Stimulated activated CD4-positive, alpha-beta T cell treated with anti-CD3 and anti-CD28 coated beads, TNF-alpha, amount 100 ng/mL, for 4 hours (primary cell): ENCODE results near the gene CNTN1.

Experiments used
- DNase-seq, 3 experiments: peaks; one replicate each; pipeline ENCODE4 v3.0.0-alpha.2; 2020; ENCODE audit warnings: low read depth in 3 of 3

CNTN1 gene

DNA sequence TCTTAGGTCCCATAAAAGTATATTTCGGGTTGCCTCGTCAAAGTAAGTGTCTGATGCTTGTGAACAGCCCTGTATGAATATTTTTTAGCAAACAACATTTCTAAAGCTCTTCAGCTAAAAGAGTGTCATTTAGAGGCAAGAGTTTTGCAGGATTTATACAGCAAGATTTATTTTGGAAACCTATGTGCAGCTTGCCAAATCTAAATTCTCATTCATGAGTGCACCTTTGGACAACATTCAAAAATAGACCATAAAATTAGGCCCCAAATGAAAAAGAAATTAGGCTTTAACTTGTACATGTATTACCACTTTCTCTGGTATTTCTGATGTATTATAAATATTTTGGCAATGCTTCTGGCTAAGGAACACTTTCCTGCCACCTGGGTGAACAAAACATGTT is 271.5 kb downstream of the CNTN1 start:
- no peak for DNase-seq

DNA sequence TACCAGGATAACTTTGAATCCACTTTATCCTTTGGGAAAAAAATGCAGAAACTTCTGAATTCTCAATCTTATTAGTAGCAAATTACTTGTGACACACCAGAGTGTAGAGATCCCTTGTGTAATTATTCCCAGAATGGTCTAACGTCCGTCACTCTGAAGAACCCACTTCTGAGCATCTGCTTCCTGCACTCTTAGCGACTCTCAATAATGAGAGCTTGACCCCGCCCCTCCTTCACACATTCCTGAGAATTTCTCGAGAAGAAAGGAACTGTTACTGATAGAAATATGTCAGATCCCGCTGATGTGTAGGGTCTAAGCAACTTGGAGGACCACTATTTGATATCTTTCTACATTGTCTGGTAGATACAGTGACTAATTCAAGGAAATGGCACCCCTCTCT is 277.6 kb downstream of the CNTN1 start:
- DNase-seq = no peak

GRCh38 chr12:40970320-40970907 is 278.2 kb downstream of the CNTN1 start:
- no peak for DNase-seq

DNA sequence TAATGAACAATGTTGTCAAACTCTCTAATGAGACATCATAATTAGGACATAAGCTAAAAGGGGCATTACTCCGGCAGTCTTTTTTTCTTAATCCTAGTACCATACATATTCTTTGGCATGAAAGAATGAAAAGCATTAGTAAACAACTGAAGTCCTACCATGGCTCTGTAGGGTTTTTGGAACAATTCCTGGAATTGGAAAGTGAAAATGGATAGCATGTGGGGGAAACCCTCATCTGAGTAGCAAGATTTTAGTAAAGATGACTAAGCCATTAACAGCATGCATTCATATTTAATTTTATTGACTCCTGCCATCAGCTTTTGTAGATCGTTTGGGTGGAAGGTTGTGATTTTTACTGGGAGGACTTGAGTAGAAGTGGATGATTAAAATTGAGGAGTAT is 279.7 kb downstream of the CNTN1 start:
- DNase-seq = no peak

- no peak for DNase-seq
These were observed 284.3 kb downstream of the CNTN1 start for GRCh38 chr12:40976546-40976945.

- DNase-seq = no peak
These were observed 288.3 kb downstream of the CNTN1 start for GRCh38 chr12:40980427-40980961.

- DNase-seq = no peak
These were observed 293.8 kb downstream of the CNTN1 start for GRCh38 chr12:40986001-40986400.

- no peak for DNase-seq
These were observed 296.1 kb downstream of the CNTN1 start for GRCh38 chr12:40988355-40988754.

GRCh38 chr12:40988824-40989223 is 296.6 kb downstream of the CNTN1 start:
- no peak for DNase-seq

- no peak for DNase-seq
These were observed 297.5 kb downstream of the CNTN1 start for GRCh38 chr12:40989785-40990184.

DNA sequence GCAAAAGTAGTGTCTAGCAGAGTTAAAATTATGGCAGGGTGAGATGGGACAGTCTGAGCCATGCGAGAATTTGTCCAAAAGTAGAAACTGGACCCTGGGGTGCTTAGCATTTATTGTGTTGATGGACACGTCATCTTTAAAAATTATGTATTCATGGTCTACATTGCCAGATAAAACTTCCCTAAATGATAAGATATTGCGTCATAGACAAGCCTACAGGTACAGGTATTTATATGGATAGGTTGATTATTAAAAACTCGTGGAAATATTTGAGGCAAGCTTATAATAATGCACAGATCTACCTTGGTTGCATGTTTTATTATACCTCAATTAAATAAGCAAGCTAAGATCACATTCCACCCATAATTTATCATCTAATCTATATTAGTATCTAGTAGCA is 299.9 kb downstream of the CNTN1 start:
- DNase-seq = no peak

- DNase-seq = no peak
These were observed 300.4 kb downstream of the CNTN1 start for GRCh38 chr12:40992674-40993073.

DNA sequence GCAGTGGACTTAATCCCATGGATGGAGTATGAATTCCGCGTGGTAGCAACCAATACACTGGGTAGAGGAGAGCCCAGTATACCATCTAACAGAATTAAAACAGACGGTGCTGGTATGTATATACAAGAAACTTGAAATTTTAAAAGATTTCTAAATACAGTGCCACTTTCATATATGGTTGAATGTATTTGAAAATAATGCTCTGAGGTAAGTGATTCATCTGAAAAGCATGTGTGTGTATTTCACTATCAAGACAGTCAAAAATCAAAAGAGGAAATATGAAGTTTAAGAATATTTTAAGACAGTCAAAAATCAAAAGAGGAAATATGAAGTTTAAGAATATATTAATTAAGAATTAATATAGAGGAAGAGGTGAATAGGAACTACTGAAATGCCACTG is 300.9 kb downstream of the CNTN1 start:
- no peak for DNase-seq

- DNase-seq = no peak
These were observed 303.9 kb downstream of the CNTN1 start for GRCh38 chr12:40996091-40996490.

DNA sequence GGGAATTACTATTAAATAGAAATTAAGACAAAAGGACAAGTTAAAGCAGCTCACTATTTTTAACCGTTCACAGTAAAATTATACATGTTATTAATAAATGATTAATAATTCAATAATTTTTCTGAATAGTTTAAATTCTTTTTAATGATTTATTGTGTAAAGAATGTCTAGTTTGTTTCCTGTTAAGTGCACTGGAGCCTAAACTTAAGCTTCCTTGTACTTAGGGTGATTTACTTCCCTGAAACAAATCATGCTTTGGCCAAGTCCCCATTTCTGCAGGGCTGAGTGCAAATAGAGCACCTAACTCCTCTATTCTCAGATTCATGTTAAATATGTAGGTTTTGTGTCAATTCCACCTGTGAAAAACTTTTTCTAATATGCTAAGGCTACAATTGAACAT is 307.0 kb downstream of the CNTN1 start:
- DNase-seq = no peak

DNA sequence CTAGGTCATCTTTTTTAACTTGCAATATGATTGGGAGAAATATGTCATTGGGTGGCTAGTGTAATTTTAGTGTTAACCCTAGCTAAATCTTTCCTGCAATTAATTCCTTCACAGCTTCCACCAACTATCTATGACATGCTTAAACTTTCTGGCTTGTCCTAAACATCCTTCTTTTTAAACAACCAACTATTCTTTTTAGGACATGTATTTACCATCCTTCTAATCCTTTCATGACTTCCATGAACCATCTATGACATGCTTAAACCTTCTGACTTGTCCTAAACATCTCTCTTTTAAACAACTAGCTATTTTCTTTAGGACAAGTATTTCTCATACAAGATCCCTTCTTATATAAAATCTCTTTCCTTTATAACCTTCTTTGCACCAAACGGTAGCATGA is 316.2 kb downstream of the CNTN1 start:
- DNase-seq = no peak

GRCh38 chr12:41011939-41012338 is 319.7 kb downstream of the CNTN1 start:
- DNase-seq = no peak

DNA sequence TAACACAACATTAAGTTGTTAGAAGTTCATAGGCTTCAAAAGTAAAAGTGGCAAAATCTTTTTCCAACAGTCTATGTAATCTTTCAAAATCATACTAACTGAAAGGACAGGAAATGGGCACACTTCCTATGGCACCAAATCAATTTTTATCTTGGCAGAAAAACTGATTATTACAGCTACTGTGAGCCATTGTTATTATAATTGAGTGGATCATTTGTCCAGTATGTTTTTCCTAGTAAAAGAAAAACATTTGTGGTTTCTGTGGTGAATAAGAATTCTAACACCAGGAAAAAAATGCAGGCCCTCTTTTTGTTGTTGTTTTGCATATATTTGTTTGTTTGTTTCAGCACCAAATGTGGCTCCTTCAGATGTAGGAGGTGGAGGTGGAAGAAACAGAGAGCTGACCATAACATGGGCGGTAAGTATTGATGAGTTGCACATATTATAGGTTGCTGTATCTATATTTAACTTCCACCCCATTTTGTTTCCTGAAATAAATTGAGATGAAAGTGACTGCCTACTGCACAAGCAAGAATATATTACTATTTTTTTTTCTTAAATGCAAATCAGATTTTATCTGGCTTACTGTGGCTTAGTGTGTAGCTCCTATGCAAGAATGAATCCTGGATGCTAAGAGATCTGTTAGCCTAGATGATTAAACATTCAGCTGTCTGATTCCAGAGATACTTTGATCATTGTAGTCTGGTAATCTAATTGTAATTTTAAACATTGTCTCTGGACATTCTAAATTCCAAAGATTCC is 321.8 kb downstream of the CNTN1 start:
- DNase-seq = no peak

DNA sequence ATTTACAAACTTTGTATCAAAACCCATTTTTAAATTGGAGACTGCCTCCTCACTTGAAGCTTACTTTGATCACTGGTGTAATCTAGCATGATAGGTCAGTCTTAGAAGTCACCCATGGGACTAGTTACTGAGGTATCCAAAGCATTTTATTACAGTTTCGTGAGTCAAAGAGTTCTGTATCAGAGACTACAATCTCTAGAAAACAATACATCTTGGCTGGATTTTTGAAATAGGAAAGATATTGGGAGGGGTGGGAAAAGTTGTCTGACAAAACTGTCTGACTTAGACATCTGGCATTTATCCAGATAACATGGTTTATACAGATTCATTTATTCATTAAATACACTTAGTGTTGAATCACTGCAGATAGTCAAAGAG is 322.4 kb downstream of the CNTN1 start:
- no peak for DNase-seq

DNA sequence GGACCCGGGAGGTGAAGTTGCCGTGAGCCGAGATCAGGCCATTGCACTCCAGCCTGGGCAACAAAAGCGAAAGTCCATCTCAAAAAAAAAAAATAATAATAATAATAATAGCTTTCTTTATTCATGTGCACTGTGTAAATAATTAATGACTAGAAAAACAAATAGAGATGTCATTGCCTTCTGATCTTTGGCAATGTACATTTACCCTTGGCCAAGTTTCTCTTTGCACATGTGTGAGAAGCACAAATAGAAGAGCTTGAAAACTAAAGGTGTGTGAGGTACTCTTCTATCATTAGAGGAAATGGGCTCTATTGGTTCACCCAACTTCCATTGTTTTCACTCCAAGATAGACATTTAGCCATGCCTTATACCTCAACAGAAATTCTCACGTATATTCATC is 325.8 kb downstream of the CNTN1 start:
- DNase-seq = no peak

GRCh38 chr12:41019461-41019860 is 327.2 kb downstream of the CNTN1 start:
- DNase-seq = no peak

GRCh38 chr12:41023836-41024235 is 331.6 kb downstream of the CNTN1 start:
- no peak for DNase-seq

- DNase-seq = no peak
These were observed 333.9 kb downstream of the CNTN1 start for GRCh38 chr12:41026151-41026550.

DNA sequence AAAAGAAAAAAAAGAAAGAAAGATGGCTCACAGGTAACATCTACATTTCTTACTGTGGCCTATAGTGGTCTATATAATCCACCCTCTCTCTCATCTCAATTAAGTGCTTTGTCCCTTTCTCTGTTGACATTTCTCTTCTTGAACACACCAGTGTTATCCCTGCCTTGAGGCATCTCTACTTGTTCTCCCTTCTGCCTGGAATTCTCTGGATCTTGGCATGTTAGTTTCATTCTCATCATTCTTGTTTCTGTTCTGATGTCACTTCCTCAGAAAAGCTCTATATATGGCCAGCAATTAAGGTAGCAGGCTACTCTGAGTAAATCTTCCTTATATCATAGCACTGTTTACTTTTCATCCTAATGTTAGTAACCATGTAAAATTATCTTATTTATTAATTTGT is 340.1 kb downstream of the CNTN1 start:
- DNase-seq = no peak
